Brain microvascular endothelial cell (primary cell): ENCODE measurements around the gene RANBP1.

Source experiments
- DNase-seq: peaks from one replicate; pipeline ENCODE4 v3.0.0-alpha.2; 2020
- H3K27ac ChIP-seq: fragments of 250-450 bp; sonication (Bioruptor Pico); 2 replicates; pipeline ENCODE4 v1.5.1; 2020; ENCODE audit warnings: mild to moderate bottlenecking, moderate library complexity
- H3K27me3 ChIP-seq: fragments of 250-450 bp; sonication (Bioruptor Pico); replicated peaks from 2 replicates; pipeline ENCODE4 v1.5.1; 2020; ENCODE audit warnings: mild to moderate bottlenecking
- H3K36me3 ChIP-seq: fragments of 250-450 bp; sonication (Bioruptor Pico); replicated peaks from 2 replicates; pipeline ENCODE4 v1.5.1; 2020; ENCODE audit warnings: mild to moderate bottlenecking
- H3K4me3 ChIP-seq: 2 replicates; pipeline ENCODE4 v1.5.1; 2011; ENCODE audit warnings: low read depth, mild to moderate bottlenecking, control low read depth, low read length, moderate library complexity
- CTCF ChIP-seq: IDR thresholded peaks from 2 replicates; pipeline ENCODE4 v1.5.1; 2011; ENCODE audit warnings: low read depth, mild to moderate bottlenecking, moderate library complexity, low read length, control low read depth, inconsistent platforms; ENCODE audit errors: missing control alignments
- in situ Hi-C: cut with HindIII; loops from 2 replicates; pipeline ENCODE4 v1.10.0; 2017; ENCODE audit warnings: low sequenced_read_pairs, low pct_ligation_motif_present

The RANBP1 gene

GRCh38 chr22:20147237-20147988 is 31.5 kb downstream of the RANBP1 start:
- H3K27ac ChIP-seq = no peak overlapping the region
- H3K36me3 ChIP-seq = peaks cover 9% of the 10 kb centered on the region
- no peak for DNase-seq
- H3K4me3 ChIP-seq = no peak overlapping the region
- no peaks in the 10 kb centered on the region for H3K27me3 ChIP-seq
- TF ChIP-seq CTCF = no peak
- in situ Hi-C loops = no loop called here

GRCh38 chr22:20148414-20148813 is 32.5 kb downstream of the RANBP1 start:
- peaks cover 2% of the 10 kb centered on the region for H3K36me3 ChIP-seq
- no peak for TF ChIP-seq CTCF
- no peak overlapping the region for H3K4me3 ChIP-seq
- no peak overlapping the region for H3K27ac ChIP-seq
- DNase-seq = no peak
- in situ Hi-C loops = no loop called here
- H3K27me3 ChIP-seq = no peaks in the 10 kb centered on the region

GRCh38 chr22:20149257-20150250 is 33.6 kb downstream of the RANBP1 start:
- in situ Hi-C loops = no loop called here
- Histone ChIP-seq H3K4me3 (no peak overlapping the region), H3K36me3 (no peaks in the 10 kb centered on the region), H3K27ac (no peak overlapping the region), H3K27me3 (no peaks in the 10 kb centered on the region)
- no peak for TF ChIP-seq CTCF
- no peak for DNase-seq

- DNase-seq = no peak
- TF ChIP-seq CTCF = no peak
- in situ Hi-C loops = no loop called here
- H3K36me3 ChIP-seq = no peaks in the 10 kb centered on the region
- H3K27ac ChIP-seq = no peak within 1 kb of the TSS
- H3K4me3 ChIP-seq = no peak within 1 kb of the TSS
- H3K27me3 ChIP-seq = no peaks in the 10 kb centered on the region
These were observed 34.7 kb downstream of the RANBP1 start, which contains the start of gene CCDC188 for GRCh38 chr22:20150381-20151275. TSS of gene CCDC188 (minus strand) at chr22:20151055. CDS start at chr22:20150986, 69 bp downstream.

- DNase-seq = no peak
- Histone ChIP-seq H3K4me3 (no peak overlapping the region), H3K36me3 (no peaks in the 10 kb centered on the region), H3K27me3 (no peaks in the 10 kb centered on the region), H3K27ac (no peak overlapping the region)
- TF ChIP-seq CTCF = no peak
- in situ Hi-C loops = no loop called here
These were observed 35.3 kb downstream of the RANBP1 start for GRCh38 chr22:20151276-20151588.
